Measurements from ENCODE around the gene ISL2. TPM values are rescaled to one million over a fixed set of nuclear protein-coding genes. Genes with fewer than 3 reads are reported as not detected.

Gene ISL2
- total and polyA plus RNA-seq, 2 of the 13 experiments (the other 11 are each of a cell fraction or from before 2014, with no cell fraction given): 4.3 to 5.1 TPM

DNA sequence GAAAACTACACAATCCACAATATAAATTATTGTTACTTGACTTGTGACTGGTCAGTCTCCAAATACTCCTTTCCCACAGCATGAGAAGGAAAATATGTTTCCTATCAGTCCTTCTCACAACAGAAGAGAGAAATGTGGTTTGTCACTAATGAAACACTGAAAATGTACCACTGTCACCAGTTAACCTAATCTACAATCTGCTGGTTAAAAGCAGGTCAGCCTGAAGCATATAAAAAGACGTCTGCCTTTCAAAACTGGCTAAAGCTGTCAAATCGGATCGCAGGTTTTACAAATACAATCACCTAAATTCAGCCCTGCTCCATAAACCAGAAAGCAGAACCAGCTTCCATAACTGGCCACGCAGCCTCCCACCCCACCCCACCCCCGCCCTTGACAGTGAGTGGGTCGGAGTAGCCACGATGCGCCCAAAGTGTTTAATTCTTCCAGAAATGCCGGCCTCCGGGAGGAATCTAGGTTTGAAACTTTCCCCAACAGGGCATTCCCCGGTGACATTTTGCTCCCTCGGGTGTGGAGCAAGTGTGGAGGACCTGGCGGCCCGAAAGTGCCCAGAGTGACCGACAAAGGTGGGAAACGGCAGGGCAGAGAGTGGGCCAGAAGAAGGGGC is 26.0 kb upstream of the ISL2 start (continued):
- TF ChIP-seq, protein P1, sequence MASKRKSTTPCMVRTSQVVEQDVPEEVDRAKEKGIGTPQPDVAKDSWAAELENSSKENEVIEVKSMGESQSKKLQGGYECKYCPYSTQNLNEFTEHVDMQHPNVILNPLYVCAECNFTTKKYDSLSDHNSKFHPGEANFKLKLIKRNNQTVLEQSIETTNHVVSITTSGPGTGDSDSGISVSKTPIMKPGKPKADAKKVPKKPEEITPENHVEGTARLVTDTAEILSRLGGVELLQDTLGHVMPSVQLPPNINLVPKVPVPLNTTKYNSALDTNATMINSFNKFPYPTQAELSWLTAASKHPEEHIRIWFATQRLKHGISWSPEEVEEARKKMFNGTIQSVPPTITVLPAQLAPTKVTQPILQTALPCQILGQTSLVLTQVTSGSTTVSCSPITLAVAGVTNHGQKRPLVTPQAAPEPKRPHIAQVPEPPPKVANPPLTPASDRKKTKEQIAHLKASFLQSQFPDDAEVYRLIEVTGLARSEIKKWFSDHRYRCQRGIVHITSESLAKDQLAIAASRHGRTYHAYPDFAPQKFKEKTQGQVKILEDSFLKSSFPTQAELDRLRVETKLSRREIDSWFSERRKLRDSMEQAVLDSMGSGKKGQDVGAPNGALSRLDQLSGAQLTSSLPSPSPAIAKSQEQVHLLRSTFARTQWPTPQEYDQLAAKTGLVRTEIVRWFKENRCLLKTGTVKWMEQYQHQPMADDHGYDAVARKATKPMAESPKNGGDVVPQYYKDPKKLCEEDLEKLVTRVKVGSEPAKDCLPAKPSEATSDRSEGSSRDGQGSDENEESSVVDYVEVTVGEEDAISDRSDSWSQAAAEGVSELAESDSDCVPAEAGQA (IDR thresholded peaks at IDR 0.05; ENCODE audit: low read depth): 0 out of 2 replicates have a peak, but pooled peaks have one; percentile 1
- TF ChIP-seq, protein P1 (CRISPR knock-in tag; IDR thresholded peaks at IDR 0.05; ENCODE audit: borderline replicate concordance): no peak
- TF ChIP-seq ZNF572 (CRISPR knock-in tag; IDR thresholded peaks at IDR 0.05) (no peak), GPN1 (CRISPR knock-in tag; IDR thresholded peaks at IDR 0.05; ENCODE audit: borderline replicate concordance) (no peak), REPIN1 (CRISPR knock-in tag; IDR thresholded peaks at IDR 0.05; ENCODE audit: borderline replicate concordance, low read depth) (no peak), PCBP1 (IDR thresholded peaks at IDR 0.05; ENCODE audit: borderline replicate concordance, low read depth, low read length) (no peak)
- TF ChIP-seq, protein P2, sequence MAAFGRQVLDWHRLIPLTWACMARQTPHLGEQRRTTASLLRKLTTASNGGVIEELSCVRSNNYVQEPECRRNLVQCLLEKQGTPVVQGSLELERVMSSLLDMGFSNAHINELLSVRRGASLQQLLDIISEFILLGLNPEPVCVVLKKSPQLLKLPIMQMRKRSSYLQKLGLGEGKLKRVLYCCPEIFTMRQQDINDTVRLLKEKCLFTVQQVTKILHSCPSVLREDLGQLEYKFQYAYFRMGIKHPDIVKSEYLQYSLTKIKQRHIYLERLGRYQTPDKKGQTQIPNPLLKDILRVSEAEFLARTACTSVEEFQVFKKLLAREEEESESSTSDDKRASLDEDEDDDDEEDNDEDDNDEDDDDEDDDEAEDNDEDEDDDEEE (CRISPR knock-in tag; IDR thresholded peaks at IDR 0.05): 0 out of 2 replicates have a peak, but pooled peaks have one; percentile 39
- TF ChIP-seq, protein P3, sequence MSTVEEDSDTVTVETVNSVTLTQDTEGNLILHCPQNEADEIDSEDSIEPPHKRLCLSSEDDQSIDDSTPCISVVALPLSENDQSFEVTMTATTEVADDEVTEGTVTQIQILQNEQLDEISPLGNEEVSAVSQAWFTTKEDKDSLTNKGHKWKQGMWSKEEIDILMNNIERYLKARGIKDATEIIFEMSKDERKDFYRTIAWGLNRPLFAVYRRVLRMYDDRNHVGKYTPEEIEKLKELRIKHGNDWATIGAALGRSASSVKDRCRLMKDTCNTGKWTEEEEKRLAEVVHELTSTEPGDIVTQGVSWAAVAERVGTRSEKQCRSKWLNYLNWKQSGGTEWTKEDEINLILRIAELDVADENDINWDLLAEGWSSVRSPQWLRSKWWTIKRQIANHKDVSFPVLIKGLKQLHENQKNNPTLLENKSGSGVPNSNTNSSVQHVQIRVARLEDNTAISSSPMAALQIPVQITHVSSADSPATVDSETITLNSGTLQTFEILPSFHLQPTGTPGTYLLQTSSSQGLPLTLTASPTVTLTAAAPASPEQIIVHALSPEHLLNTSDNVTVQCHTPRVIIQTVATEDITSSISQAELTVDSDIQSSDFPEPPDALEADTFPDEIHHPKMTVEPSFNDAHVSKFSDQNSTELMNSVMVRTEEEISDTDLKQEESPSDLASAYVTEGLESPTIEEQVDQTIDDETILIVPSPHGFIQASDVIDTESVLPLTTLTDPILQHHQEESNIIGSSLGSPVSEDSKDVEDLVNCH (CRISPR knock-in tag; IDR thresholded peaks at IDR 0.05): 0 out of 2 replicates have a peak, but pooled peaks have one; percentile 23
